Prostate gland (tissue), 2 donors: Measurements from ENCODE around the gene WASHC2A. TPM values are rescaled to one million over a fixed set of nuclear protein-coding genes. Genes with fewer than 3 reads are reported as not detected.

Experiments
- total RNA-seq, 2 donors: library from RNA; depleted of rRNA; stranded (reverse); fragments of >200 nt; gene quantifications; one replicate each; pipeline ENCODE4 v1.1.0, GENCODE V29; 2016

The WASHC2A gene
- total RNA-seq, 2 donors from 2014 or later = 32.7 to 39.8 TPM

Other genes with a start within 250 kb of the WASHC2A start
- 10 to 100 TPM; 19.4 to 37.4 TPM for gene PARG, start 125.9 kb upstream of the WASHC2A start, total RNA-seq
- 10 to 100 TPM; 12.4 to 29.9 TPM for gene TIMM23B, start 125.9 kb upstream of the WASHC2A start, total RNA-seq
- gene AGAP6, start 79.5 kb upstream of the WASHC2A start, total RNA-seq = 10 to 100 TPM in 1 of 2 donors, 1 to 10 TPM in 1; 9.7 to 22.4 TPM
- gene ASAH2, start 183.6 kb downstream of the WASHC2A start, total RNA-seq = 1 to 10 TPM; 1.1 to 1.9 TPM